ENCODE results near the gene RBM19.
A peak's percentile ranks its signal among the peaks of the same experiment; 100 is the strongest.
"Not testable (repeated sequence)": the region's sequence is repeated elsewhere in the genome, so short reads cannot be mapped to it uniquely, and the experiment has no call there.

The RBM19 gene

GRCh38 chr12:113965951-113966797 is at the start of gene RBM19:
Gene RBM19, minus strand, starts transcription at chr12:113966325. Its CDS starts 98 bp downstream, at chr12:113966227.
- DNase-seq (ENCODE audit: low read depth in 2 of 2) = peak; percentile 95

DNA sequence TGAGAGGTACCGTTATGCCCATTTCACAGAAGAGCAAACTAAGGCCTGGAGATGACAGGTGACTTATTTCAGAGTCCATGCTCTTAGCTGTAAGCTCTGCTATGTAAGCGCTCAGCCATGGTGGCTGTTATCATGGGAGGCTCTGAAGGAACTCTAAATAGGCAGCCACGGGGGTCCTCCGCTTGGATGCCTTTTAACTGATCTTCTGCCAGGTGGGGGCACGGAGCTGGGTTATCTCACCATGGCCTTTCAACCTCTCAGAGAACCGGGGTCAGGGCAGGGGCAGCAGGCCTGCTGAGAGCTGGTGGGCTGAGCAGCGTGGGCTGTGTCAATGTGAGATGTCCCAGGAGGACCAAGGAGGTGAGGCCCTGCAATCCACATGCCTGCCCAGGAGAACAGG is 49.7 kb upstream of the RBM19 start:
- no peak for DNase-seq (ENCODE audit: low read depth in 2 of 2)

DNA sequence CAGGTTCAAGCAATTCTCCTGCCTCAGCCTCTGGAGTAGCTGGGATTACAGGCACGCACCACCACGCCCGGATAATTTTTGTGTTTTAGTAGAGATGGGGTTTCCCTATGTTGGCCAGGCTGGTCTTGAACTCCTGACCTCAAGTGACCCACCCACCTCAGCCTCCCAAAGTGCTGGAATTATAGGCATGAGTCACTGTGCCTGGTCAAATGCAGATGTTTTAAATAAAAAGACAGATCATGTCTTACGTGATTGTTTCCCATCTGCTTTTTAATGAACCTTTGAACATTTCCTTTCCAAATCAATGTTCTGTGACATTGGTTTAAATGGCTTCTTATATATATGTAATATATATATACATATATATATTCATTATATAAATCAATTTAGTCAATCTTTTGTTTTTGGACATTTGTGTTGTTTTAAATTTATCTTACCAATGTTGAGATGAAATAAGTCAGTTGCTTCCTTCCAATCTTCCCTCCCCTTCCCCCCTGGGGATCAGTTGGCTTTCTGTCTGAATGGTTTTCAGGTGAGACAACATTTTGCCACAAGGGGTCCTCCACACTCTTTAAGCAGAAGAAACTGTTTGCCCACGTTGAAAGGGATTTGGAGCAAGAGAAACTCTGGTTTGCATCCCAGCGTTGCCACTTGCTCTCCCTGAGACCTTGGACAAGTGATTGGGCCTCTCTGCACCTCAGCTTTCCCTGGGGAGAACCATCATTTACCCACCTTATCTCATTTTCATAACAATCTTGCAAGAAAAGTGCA is 47.6 kb upstream of the RBM19 start:
- DNase-seq (ENCODE audit: low read depth in 2 of 2) = no peak

DNA sequence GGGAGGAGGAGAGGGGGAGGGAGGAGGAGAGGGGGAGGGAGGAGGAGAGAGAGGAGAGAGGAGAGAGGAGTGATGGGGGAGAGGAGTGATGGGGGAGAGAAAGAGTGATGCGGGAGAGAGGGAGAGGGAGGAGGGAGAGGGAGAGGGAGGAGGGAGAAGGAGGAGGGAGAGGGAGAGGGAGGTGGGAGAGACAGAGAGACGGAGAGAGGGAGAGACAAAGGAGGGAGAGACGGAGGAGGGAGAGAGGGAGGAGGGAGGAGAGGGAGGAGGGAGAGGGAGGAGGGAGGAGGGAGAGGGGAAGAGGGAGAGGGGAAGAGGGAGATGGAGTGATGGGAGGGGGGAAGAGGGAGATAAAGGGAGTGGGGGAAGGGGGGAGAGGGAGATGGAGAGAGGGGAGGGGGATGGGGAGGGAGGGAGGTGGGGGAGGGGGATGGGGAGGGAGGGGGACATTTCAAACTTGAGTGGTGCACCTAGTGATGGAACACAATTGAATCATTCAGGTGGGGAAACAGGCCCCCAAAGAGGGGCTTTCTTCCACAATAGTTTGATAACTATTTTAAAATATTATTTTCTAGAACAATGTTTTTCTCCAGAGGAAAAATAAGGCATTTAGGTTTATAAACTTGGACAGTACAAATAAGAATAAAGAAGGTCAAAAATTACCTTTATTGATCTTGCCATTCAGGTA is 46.8 kb upstream of the RBM19 start:
- no peak for DNase-seq (ENCODE audit: low read depth in 2 of 2)

DNA sequence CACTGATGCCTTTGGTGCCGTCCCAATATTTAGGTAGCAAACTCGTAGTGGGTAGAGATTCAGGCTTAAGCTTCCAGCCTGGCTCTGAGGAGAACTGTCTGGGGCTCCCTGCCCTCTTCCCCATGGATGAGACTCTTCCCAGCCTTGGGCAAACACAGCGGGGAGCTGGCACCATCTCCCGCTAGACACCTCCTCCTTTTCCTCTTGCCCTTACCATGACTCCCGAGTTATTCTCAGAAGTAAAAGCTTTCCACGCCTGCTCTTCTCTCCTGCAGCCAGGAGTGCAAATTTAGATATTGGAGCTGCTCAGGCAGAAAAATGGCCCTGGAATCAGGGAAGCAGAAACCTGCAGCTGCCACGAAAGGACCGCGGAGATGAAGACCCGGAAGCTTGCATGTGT is 45.6 kb upstream of the RBM19 start:
- no peak for DNase-seq (ENCODE audit: low read depth in 2 of 2)

- no peak for DNase-seq (ENCODE audit: low read depth in 2 of 2)
Measured at GRCh38 chr12:114006482-114007425, 40.6 kb upstream of the RBM19 start.

- DNase-seq (ENCODE audit: low read depth in 2 of 2) = no peak
Measured at GRCh38 chr12:114004402-114004801, 38.3 kb upstream of the RBM19 start.

DNA sequence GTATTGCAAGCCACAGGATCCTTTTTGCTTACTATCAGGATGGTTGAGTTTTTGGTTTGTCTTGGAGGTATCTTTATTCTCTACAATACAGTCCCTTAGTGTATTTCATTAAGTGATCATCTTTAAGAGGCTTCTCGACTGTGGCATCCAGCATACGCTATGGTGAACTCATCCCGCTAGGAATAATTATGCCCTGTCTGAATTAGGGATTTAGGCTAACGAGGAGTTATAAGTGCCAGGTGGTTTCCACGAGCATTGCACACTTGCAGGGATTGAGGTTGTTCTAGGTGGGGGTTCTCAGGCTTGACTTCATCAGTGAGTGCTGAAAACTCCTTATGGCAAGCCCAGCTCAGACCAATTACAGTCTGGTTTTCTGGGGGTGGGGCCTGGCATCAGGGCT is 37.2 kb upstream of the RBM19 start:
- no peak for DNase-seq (ENCODE audit: low read depth in 2 of 2)

GRCh38 chr12:114001511-114002340 is 35.6 kb upstream of the RBM19 start:
- DNase-seq (ENCODE audit: low read depth in 2 of 2) = no peak

DNA sequence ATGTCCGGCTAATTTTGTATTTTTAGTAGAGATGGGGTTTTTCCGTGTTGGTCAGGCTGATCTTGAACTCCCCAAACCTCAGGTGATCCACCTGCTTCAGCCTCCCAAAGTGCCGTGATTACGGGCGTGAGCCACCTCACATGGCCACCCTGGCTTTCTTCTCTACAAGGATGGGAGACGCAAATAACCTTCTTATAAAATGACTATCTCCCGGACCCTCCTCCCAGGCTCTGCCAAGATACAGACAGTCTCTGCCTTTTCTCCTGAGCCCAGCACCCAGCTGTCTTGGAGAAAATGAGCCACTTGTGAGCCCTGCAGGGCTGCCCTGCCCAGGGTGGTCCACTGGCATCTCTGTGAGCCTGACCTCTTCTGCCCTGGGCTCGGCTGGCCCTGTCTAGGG is 34.7 kb upstream of the RBM19 start:
- no peak for DNase-seq (ENCODE audit: low read depth in 2 of 2)

- DNase-seq (ENCODE audit: low read depth in 2 of 2) = not testable (repeated sequence)
Measured at GRCh38 chr12:114000261-114000660, 34.1 kb upstream of the RBM19 start.

- no peak for DNase-seq (ENCODE audit: low read depth in 2 of 2)
Measured at GRCh38 chr12:113997365-113997764, 31.2 kb upstream of the RBM19 start.

DNA sequence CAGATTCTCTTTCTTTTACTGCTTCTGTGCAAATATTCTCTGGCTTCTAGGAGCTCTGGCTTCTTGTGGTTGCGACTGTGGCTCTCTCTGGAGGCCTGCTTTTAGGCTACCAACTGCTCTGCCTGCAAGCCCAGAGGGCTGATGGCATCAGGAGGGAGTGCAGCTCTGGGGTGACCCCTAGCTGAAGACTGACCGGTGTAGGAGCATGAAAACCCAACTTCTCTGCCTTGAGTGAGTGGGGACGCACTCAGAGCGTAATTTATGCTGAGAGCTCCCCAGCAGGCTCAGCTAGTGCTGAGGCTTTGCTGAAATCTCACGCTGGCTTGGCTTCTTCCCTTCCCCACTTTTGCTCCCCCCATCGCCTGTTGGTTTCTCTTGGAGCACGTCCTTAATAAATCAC is 29.9 kb upstream of the RBM19 start:
- no peak for DNase-seq (ENCODE audit: low read depth in 2 of 2)

DNA sequence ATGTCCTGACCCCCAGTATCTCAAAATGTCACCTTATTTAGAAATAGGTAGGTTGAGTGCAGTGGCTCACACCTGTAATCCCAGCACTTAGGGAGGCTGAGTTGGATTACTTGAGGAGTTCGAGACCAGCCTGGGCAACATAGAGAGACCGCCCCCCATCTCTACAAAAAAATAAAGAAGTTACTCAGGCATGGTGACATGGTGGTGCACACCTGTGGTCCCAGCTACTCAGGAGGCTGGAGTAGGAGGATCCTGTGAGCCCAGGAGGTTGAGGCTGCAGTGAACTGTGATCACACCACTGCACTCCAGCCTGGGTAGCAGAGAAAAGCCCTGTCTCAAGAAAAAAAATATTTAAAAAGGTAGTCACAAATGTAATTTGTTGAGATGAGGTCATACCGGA is 27.9 kb upstream of the RBM19 start:
- DNase-seq (ENCODE audit: low read depth in 2 of 2) = no peak

DNA sequence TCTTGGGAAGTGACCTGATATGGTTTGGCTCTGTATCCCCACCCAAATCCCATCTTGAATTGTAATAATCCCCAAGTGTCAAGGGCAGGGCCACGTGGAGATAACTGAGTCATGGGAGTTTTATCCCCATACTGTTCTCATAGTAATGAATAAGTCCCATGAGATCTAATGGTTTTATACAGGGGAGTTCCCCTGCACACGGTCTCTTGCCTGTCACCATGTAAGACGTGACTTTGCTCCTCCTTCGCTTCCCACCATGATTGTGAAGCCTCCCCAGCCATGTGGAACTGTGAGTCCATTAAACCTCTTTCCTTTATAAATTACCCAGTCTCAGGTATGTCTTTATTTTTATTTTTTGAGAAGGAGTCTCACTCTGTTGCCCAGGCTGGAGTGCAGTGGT is 26.6 kb upstream of the RBM19 start:
- DNase-seq (ENCODE audit: low read depth in 2 of 2) = not testable (repeated sequence)

DNA sequence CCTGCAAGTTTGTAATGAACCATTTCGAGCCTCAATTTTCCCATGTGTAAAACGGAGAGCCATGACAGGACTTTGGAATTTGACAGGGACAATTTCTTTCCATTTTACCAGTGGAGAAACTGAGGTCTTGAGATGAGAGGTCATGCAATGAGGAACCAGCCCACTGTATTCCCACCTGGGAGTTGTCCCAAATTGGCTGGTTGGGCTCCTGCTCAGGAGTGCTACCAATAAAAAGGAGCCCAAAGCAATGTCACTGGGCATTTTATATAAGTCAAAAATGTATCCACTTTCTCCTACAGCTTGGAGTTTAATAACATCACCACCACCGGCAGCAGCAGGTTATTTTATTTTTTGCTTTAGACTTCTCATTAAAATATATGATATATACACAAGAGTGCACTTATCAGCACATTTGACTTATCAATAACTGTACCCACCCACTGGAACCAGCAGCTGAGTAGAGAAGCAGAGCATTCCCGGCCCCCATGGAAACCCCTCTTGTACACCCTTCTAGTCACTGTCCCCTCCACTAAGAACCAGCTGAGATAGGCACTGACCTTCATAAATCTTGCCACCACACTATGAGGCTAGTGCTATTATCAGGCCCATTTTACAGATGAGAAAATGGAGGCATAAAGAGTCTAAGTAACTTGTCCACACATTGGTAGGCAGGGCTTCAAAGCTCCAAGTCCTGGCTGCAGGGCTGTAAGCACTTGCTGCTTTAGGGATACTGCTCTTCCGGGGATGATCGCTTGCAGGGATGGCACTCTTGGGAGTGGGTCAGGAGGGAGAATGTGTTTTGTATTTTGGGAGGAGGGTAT is 25.3 kb upstream of the RBM19 start:
- no peak for DNase-seq (ENCODE audit: low read depth in 2 of 2)

DNA sequence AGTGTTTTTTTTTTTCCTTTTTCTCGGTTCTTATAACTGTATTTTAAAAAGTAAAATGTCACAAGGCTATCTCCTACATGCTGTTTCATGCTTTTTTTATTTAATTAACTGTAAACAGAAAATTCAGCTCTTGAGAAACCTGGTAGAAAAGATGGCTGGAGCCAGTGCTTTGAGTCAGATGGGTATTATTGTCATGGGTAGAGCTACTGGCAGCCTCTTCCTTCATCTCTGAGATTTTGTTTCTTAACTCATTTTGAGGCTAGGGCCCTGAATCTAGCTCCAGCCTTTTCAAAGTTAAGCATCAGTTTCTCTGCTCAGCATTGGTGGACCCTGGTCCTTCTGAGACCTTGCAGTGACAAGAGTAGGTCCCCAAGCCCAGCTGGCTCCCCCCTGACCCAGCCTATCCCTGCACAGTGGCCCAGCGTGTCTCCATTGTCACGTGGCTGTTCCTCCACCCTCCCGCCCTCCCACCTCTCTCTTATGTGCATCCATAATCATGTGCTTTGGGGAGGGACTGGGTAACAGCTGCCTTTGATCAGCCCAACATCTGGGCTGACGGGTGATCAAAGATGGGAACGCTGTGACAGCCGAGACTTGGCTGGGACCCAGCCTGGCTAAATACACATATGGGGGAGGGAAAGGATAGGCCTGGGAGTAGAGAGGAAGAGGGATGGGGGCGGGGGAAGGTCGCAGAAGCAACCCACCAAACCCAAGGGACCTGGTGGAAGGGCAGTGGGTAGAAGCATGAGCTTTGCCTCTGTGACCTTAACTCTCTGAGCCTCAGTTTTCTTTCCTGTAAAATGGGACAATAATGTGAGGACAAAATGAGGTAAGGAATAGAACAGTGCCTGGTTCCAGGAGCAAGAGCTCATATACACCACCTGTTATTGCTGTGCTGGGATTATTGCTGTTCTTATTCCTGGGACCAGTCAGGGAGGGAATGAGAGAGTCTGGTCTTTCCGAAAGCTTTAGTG is 24.4 kb upstream of the RBM19 start:
- no peak for DNase-seq (ENCODE audit: low read depth in 2 of 2)

GRCh38 chr12:113988976-113989375 is 22.9 kb upstream of the RBM19 start:
- DNase-seq (ENCODE audit: low read depth in 2 of 2) = no peak
